Activated CD8-positive, alpha-beta T cell treated with anti-CD3 and anti-CD28 coated beads for 36 hours (primary cell): Measurements from ENCODE around the gene STX1A. TPM values are rescaled to one million over a fixed set of nuclear protein-coding genes. Genes with fewer than 3 reads are reported as not detected.

Source experiments
- ATAC-seq: fragments of 200-7000 bp; cut with Tn5 transposase; one replicate; pipeline ENCODE4 v1.10.0; 2021; ENCODE audit warnings: mild to moderate bottlenecking, moderate library complexity
- CTCF ChIA-PET: fragments of 350-600 bp; sonication (Branson Sonifier 250); formaldehyde crosslinking; loops from one replicate; lab custom pipeline; 2021; ENCODE audit warnings: antibody characterized with exemption; lab: Charles Lee
- POLR2A ChIA-PET: fragments of 350-600 bp; sonication (Branson Sonifier 250); formaldehyde crosslinking; loops from one replicate; lab custom pipeline; 2021; ENCODE audit warnings: antibody characterized with exemption; lab: Charles Lee
- DNase-seq: peaks from one replicate; pipeline ENCODE4 v3.0.0-alpha.2; 2020
- H3K27ac Mint-ChIP-seq: one replicate; pipeline ENCODE4 v1.8.0; 2021; ENCODE audit warnings: mild to moderate bottlenecking, mixed read lengths
- H3K27me3 Mint-ChIP-seq: one replicate; pipeline ENCODE4 v1.8.0; 2021; ENCODE audit warnings: mixed read lengths
- H3K36me3 Mint-ChIP-seq: one replicate; pipeline ENCODE4 v1.8.0; 2021; ENCODE audit warnings: low read depth, mixed read lengths
- H3K4me1 Mint-ChIP-seq: one replicate; pipeline ENCODE4 v1.8.0; 2021; ENCODE audit warnings: low read depth, mixed read lengths
- H3K4me3 Mint-ChIP-seq: one replicate; pipeline ENCODE4 v1.8.0; 2021; ENCODE audit warnings: mild to moderate bottlenecking, moderate library complexity, mixed read lengths
- H3K9me3 Mint-ChIP-seq: one replicate; pipeline ENCODE4 v1.8.0; 2021; ENCODE audit warnings: mixed read lengths
- CTCF ChIP-seq: fragments of 200-600 bp; IDR thresholded peaks from one replicate; pipeline ENCODE4 v1.8.0; 2022; ENCODE audit warnings: antibody characterized with exemption, mild to moderate bottlenecking
- intact Hi-C: fragments of 100-400 bp; cut with micrococcal nuclease; formaldehyde crosslinking; loops from one replicate; pipeline ENCODE4 v1.10.0; 2022
- total RNA-seq, 2 experiments: library from RNA; stranded (reverse); gene quantifications; one replicate each; pipeline ENCODE4 v1.2.3, GENCODE V29; 2021

Gene STX1A
- total RNA-seq, 2 experiments from 2014 or later: 11.4 to 11.5 TPM

- H3K36me3 Mint-ChIP-seq: no peaks in the 10 kb centered on the region
- intact Hi-C loops: no loop called here
- no peak for TF ChIP-seq CTCF
- POLR2A ChIA-PET: no interaction called here
- no peaks in the 10 kb centered on the region for H3K9me3 Mint-ChIP-seq
- no peak for DNase-seq
- no peaks in the 10 kb centered on the region for H3K27me3 Mint-ChIP-seq
- no peaks in the 10 kb centered on the region for H3K4me1 Mint-ChIP-seq
- H3K27ac Mint-ChIP-seq: no peak overlapping the region
- ATAC-seq: no peak
- H3K4me3 Mint-ChIP-seq: no peak overlapping the region
- CTCF ChIA-PET: no interaction called here
Measured at GRCh38 chr7:73742753-73743641, 23.5 kb upstream of the STX1A start.

- ATAC-seq: no peak
- no peaks in the 10 kb centered on the region for H3K27me3 Mint-ChIP-seq
Measured at GRCh38 chr7:73742338-73742752, 22.9 kb upstream of the STX1A start.

GRCh38 chr7:73741600-73741999 lies 22.1 kb upstream of the STX1A start:
- CTCF ChIA-PET: interaction anchor here (1.8 kb wide), 1 partner anchor 134 kb away, joined by 8 read pairs; no protein-coding TSS in a partner anchor
- ATAC-seq (no peak), DNase-seq (no peak)
- Mint-ChIP-seq H3K9me3 (no peaks in the 10 kb centered on the region), H3K27me3 (no peaks in the 10 kb centered on the region), H3K36me3 (peaks cover 3% of the 10 kb centered on the region), H3K4me1 (no peaks in the 10 kb centered on the region), H3K4me3 (no peak overlapping the region), H3K27ac (no peak overlapping the region)
- POLR2A ChIA-PET: no interaction called here
- intact Hi-C loops: no loop called here
- TF ChIP-seq CTCF: no peak

More at GRCh38 chr7:73742338-73742752, 22.9 kb upstream of the STX1A start:
- TF ChIP-seq CTCF: no peak
- Mint-ChIP-seq H3K9me3 (no peaks in the 10 kb centered on the region), H3K4me3 (no peak overlapping the region), H3K36me3 (no peaks in the 10 kb centered on the region), H3K27ac (no peak overlapping the region), H3K4me1 (no peaks in the 10 kb centered on the region)
- DNase-seq: no peak
- ChIA-PET POLR2A (no interaction called here), CTCF (no interaction called here)
- intact Hi-C loops: no loop called here

GRCh38 chr7:73740771-73741170 lies 21.3 kb upstream of the STX1A start:
- Mint-ChIP-seq H3K4me1 (no peaks in the 10 kb centered on the region), H3K27me3 (no peaks in the 10 kb centered on the region), H3K9me3 (no peaks in the 10 kb centered on the region), H3K4me3 (peak overlapping the region; percentile 26), H3K27ac (no peak overlapping the region), H3K36me3 (peaks cover 6% of the 10 kb centered on the region)
- TF ChIP-seq CTCF: no peak
- CTCF ChIA-PET: interaction anchor here (0.6 to 1.8 kb wide), 3 partner anchors 15 to 134 kb away, joined by 3 to 8 read pairs (median 4); no protein-coding TSS in a partner anchor
- ATAC-seq (no peak), DNase-seq (no peak)
- intact Hi-C loops: no loop called here
- POLR2A ChIA-PET: no interaction called here

GRCh38 chr7:73740212-73740611 lies 20.7 kb upstream of the STX1A start:
- Mint-ChIP-seq H3K27ac (no peak overlapping the region), H3K4me1 (no peaks in the 10 kb centered on the region), H3K9me3 (no peaks in the 10 kb centered on the region), H3K4me3 (peak overlapping the region; percentile 26), H3K36me3 (peaks cover 6% of the 10 kb centered on the region), H3K27me3 (no peaks in the 10 kb centered on the region)
- ChIA-PET CTCF (interaction anchor here (0.6 to 1.8 kb wide), 4 partner anchors 15 to 253 kb away, joined by 3 to 8 read pairs (median 4); no protein-coding TSS in a partner anchor), POLR2A (interaction anchor here (0.7 kb wide), 1 partner anchor 59 kb away, joined by 3 read pairs; no protein-coding TSS in a partner anchor)
- ATAC-seq: no peak
- intact Hi-C loops: no loop called here
- TF ChIP-seq CTCF: no peak
- DNase-seq: no peak
